Hepatocyte (in vitro differentiated cells): Measurements from ENCODE around the gene PPIP5K2.

Experiments
- CTCF ChIP-seq: fragments of 200-600 bp; sonication (generic); IDR thresholded peaks from 2 replicates; pipeline ENCODE4 v1.5.1; 2016; ENCODE audit warnings: antibody characterized with exemption, mild to moderate bottlenecking; ENCODE audit not compliant: poor library complexity
- EZH2 ChIP-seq: fragments of 200-600 bp; sonication (generic); IDR thresholded peaks from 2 replicates; pipeline ENCODE4 v1.6.1; 2016; ENCODE audit warnings: antibody characterized with exemption, mild to moderate bottlenecking, borderline replicate concordance
- EZH2phosphoT487 ChIP-seq: fragments of 200-600 bp; sonication (generic); IDR thresholded peaks from one replicate; pipeline ENCODE4 v1.6.1; 2018; ENCODE audit warnings: antibody characterized with exemption, mild to moderate bottlenecking, low read depth, moderate library complexity; ENCODE audit not compliant: unreplicated experiment, severe bottlenecking

- TF ChIP-seq CTCF (no peak), EZH2 (no peak), EZH2phosphoT487 (no peak)
Measured at GRCh38 chr5:103174147-103174546, 54.0 kb downstream of the PPIP5K2 start.
